AG04449 (cell line): ENCODE results near the gene SLITRK3.

Source experiments
- CTCF ChIA-PET: fragments of 350-600 bp; formaldehyde crosslinking; extraction: SDS; loops from one replicate; lab custom pipeline; 2021; ENCODE audit warnings: antibody characterized with exemption; lab: Yijun Ruan, JAX
- POLR2A ChIA-PET: fragments of 400-600, 350-600 bp; formaldehyde crosslinking; extraction: SDS; loops from one replicate; lab custom pipeline; 2020; ENCODE audit warnings: antibody characterized with exemption, inconsistent platforms; lab: Yijun Ruan, JAX
- DNase-seq: peaks from one replicate; pipeline ENCODE4 v3.0.0-alpha.2; 2010; ENCODE audit warnings: low read depth, low spot score
- H3K4me3 ChIP-seq: 2 replicates; pipeline ENCODE4 v1.5.1; 2011; ENCODE audit warnings: low read depth, mild to moderate bottlenecking, control low read depth, low read length
- TF ChIP-seq, protein P1 (sequence below): IDR thresholded peaks from one replicate; pipeline ENCODE4 v1.5.1; 2011; ENCODE audit warnings: mild to moderate bottlenecking, moderate library complexity, low read length, control low read depth, inconsistent platforms; ENCODE audit not compliant: insufficient read depth; ENCODE audit errors: missing control alignments

Gene SLITRK3

DNA sequence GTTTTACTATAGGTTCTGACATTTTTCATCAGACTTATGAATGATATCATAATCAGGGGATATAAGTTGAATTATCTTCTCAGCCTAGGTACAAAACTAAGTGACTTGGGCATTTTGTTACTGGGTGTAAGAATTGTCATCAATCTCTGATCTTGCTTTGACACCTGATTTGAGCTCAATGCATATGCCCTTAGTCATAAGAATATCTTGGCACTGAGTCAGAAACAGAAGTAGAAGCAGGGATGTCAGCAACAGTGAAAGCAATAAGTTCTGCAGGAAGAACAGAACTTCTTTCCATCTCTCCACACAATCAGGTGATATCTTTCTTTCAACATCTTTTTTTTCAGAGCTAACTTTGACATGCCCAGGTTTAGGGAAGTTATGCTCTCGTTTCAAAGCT is 14.6 kb downstream of the SLITRK3 start:
- CTCF ChIA-PET = no interaction called here
- DNase-seq = no peak
- TF ChIP-seq, protein P1, sequence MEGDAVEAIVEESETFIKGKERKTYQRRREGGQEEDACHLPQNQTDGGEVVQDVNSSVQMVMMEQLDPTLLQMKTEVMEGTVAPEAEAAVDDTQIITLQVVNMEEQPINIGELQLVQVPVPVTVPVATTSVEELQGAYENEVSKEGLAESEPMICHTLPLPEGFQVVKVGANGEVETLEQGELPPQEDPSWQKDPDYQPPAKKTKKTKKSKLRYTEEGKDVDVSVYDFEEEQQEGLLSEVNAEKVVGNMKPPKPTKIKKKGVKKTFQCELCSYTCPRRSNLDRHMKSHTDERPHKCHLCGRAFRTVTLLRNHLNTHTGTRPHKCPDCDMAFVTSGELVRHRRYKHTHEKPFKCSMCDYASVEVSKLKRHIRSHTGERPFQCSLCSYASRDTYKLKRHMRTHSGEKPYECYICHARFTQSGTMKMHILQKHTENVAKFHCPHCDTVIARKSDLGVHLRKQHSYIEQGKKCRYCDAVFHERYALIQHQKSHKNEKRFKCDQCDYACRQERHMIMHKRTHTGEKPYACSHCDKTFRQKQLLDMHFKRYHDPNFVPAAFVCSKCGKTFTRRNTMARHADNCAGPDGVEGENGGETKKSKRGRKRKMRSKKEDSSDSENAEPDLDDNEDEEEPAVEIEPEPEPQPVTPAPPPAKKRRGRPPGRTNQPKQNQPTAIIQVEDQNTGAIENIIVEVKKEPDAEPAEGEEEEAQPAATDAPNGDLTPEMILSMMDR = no peak
- H3K4me3 ChIP-seq = no peak overlapping the region
- POLR2A ChIA-PET = no interaction called here

DNA sequence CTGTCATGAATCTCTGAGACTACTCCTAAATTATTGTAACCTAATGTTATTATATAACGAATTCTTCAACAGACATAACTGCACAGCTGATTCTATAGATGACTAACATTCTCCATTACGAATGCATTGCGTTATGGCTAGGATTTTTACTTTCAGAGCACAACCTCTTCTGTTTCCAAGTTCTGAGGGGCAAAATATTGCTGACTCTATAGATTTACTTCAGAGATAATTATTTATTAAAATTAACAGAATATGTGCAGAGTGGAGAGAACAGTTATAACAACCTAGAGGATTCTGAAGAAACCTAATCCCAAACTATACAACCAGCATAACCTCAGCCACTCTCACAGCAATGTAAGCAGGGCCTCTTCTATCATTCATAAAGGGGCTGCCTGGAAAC is 25.9 kb downstream of the SLITRK3 start:
- ChIA-PET CTCF (no interaction called here), POLR2A (no interaction called here)
- no peak for DNase-seq
- TF ChIP-seq, protein P1 = no peak
- H3K4me3 ChIP-seq = no peak overlapping the region

GRCh38 chr3:165169368-165169767 is 26.8 kb downstream of the SLITRK3 start:
- ChIA-PET POLR2A (no interaction called here), CTCF (no interaction called here)
- no peak for DNase-seq
- H3K4me3 ChIP-seq = no peak overlapping the region
- TF ChIP-seq, protein P1 = no peak

DNA sequence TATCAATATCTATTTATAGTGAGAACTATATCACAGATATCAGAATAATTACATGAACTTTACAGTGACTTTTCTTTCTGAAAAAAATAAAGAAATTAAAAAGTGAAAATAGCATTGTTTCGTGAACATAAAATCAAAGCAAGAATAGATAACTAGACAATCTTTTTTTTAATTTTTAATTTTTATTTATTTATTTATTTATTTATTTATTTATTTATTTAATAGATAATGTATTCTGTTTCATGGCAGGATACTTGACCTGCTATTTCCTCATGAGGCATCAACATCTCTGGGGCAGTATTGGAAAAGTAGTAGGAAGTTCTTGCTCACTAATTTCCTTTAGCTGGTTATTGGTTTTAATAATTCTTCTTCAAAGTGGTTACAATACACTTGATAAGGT is 33.3 kb downstream of the SLITRK3 start:
- ChIA-PET POLR2A (no interaction called here), CTCF (no interaction called here)
- TF ChIP-seq, protein P1 = no peak
- H3K4me3 ChIP-seq = no peak overlapping the region
- no peak for DNase-seq

DNA sequence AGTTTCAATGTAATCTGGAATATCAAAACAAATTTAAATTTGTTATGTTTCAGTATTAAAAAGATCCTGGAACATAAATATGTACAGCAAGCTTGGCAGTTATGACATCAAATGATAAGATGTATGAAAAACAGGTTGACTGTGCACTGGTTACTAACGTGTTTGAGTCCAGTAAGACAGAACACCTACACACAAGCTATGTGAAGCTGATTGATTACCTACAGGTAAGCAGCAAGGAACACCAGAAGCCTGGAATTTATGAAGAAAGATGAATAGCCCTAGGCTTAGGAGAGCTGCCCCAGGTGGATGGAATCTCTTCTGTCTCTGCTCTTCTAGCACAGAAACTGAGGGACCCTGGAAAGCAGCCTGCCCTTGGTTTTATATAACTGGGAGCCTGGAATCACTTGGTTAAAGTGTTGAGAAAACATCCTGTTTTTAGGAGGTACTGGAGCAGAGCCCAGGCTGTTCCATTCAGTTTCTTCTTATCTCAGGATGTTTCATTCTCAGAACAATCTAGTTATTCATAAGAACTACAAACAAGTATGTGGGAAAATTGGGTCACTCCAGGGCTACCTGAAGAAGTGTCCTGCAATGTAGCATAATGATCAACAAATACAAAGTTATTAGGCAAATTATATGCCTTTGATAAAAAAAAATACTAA is 36.3 kb downstream of the SLITRK3 start:
- no peak overlapping the region for H3K4me3 ChIP-seq
- ChIA-PET POLR2A (no interaction called here), CTCF (no interaction called here)
- DNase-seq = no peak
- TF ChIP-seq, protein P1 = no peak

DNA sequence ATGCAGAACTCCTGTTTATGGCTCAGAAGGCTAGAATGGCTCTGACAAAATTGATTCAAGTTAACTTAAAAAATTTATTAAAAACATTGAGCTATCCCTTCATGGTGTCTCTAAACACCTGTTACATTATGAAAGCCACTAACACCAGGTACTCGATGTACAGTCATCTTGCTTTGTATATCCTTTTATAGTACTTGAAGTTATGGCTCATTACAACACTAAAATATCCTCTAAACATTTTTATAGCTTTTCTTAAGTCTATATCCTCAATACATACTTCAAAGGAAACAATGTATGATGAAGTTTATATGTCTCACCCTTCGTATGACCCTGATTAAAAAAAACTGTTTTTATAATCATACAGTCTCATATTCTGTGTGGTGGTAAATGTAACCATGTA is 38.2 kb downstream of the SLITRK3 start:
- POLR2A ChIA-PET = no interaction called here
- H3K4me3 ChIP-seq = no peak overlapping the region
- TF ChIP-seq, protein P1 = no peak
- no peak for DNase-seq
- CTCF ChIA-PET = no interaction called here
